Ishikawa (cell line): ENCODE data around the gene NR3C2.

Experiments
- CEBPB ChIP-seq: IDR thresholded peaks from 2 replicates; pipeline ENCODE4 v1.6.1; 2012
- CREB1 ChIP-seq: IDR thresholded peaks from 2 replicates; pipeline ENCODE4 v1.6.1; 2012; ENCODE audit warnings: low read depth
- EGR1 ChIP-seq: IDR thresholded peaks from 2 replicates; pipeline ENCODE4 v1.6.1; 2012
- EP300 ChIP-seq: IDR thresholded peaks from 2 replicates; pipeline ENCODE4 v1.6.1; 2012; ENCODE audit warnings: borderline replicate concordance
- NFIC ChIP-seq: IDR thresholded peaks from 2 replicates; pipeline ENCODE4 v1.6.1; 2012
- RAD21 ChIP-seq: IDR thresholded peaks from 2 replicates; pipeline ENCODE4 v1.6.1; 2012; ENCODE audit warnings: low read depth
- TAF1 ChIP-seq: IDR thresholded peaks from 2 replicates; pipeline ENCODE4 v1.6.1; 2012; ENCODE audit warnings: low read depth, mild to moderate bottlenecking
- TCF12 ChIP-seq: IDR thresholded peaks from 2 replicates; pipeline ENCODE4 v1.6.1; 2012; ENCODE audit warnings: low read depth
- TF ChIP-seq, protein P1 (sequence below): IDR thresholded peaks from 2 replicates; pipeline ENCODE4 v1.6.1; 2012
- TF ChIP-seq, protein P2 (sequence below): IDR thresholded peaks from 2 replicates; pipeline ENCODE4 v1.6.1; 2012
- TF ChIP-seq, protein P3 (sequence below): IDR thresholded peaks from 2 replicates; pipeline ENCODE4 v1.6.1; 2012; ENCODE audit warnings: low read depth, mild to moderate bottlenecking

DNA sequence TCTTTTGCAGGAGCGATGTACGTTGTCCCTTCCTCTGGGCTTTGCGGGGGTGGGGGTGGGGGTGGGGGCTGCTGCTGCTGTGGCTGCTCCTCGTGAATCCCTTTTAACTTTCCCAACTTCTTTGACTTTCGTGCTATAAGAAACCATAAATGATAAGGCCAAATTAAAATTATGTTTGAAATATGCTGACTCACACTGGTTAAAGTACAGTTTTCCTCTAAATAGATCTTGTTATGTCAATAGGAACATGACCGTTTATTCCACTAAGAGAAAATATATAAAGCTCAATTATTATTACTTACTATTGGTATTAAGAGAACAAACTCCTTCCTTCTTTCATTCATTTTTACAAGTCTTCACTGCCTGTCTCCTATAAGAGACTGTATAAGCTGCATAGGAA is 287.4 kb downstream of the NR3C2 start:
- TF ChIP-seq EP300 (no peak), TAF1 (no peak), EGR1 (no peak), NFIC (no peak), RAD21 (no peak), CREB1 (no peak), TCF12 (no peak), CEBPB (no peak)
- TF ChIP-seq, protein P1, sequence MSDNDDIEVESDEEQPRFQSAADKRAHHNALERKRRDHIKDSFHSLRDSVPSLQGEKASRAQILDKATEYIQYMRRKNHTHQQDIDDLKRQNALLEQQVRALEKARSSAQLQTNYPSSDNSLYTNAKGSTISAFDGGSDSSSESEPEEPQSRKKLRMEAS: no peak
- TF ChIP-seq, protein P2, sequence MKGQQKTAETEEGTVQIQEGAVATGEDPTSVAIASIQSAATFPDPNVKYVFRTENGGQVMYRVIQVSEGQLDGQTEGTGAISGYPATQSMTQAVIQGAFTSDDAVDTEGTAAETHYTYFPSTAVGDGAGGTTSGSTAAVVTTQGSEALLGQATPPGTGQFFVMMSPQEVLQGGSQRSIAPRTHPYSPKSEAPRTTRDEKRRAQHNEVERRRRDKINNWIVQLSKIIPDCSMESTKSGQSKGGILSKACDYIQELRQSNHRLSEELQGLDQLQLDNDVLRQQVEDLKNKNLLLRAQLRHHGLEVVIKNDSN: no peak
- TF ChIP-seq, protein P3, sequence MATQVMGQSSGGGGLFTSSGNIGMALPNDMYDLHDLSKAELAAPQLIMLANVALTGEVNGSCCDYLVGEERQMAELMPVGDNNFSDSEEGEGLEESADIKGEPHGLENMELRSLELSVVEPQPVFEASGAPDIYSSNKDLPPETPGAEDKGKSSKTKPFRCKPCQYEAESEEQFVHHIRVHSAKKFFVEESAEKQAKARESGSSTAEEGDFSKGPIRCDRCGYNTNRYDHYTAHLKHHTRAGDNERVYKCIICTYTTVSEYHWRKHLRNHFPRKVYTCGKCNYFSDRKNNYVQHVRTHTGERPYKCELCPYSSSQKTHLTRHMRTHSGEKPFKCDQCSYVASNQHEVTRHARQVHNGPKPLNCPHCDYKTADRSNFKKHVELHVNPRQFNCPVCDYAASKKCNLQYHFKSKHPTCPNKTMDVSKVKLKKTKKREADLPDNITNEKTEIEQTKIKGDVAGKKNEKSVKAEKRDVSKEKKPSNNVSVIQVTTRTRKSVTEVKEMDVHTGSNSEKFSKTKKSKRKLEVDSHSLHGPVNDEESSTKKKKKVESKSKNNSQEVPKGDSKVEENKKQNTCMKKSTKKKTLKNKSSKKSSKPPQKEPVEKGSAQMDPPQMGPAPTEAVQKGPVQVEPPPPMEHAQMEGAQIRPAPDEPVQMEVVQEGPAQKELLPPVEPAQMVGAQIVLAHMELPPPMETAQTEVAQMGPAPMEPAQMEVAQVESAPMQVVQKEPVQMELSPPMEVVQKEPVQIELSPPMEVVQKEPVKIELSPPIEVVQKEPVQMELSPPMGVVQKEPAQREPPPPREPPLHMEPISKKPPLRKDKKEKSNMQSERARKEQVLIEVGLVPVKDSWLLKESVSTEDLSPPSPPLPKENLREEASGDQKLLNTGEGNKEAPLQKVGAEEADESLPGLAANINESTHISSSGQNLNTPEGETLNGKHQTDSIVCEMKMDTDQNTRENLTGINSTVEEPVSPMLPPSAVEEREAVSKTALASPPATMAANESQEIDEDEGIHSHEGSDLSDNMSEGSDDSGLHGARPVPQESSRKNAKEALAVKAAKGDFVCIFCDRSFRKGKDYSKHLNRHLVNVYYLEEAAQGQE: no peak
